GM21447 (cell line): ENCODE measurements around the gene IQSEC2.
A peak's percentile ranks its signal among the peaks of the same experiment; 100 is the strongest.

ENCODE experiments used
- ATAC-seq: cut with Tn5 transposase; IDR thresholded peaks from one replicate; pipeline ENCODE4 v1.9.1; 2021; ENCODE audit not compliant: unreplicated experiment

Gene IQSEC2

GRCh38 chrX:53246231-53246630 is 35.2 kb downstream of the IQSEC2 start:
- no peak for ATAC-seq

- ATAC-seq = no peak
Observed at GRCh38 chrX:53244610-53245009, 36.8 kb downstream of the IQSEC2 start.

- ATAC-seq = no peak
Observed at GRCh38 chrX:53242310-53242709, 39.1 kb downstream of the IQSEC2 start.

GRCh38 chrX:53241558-53241957 is 39.8 kb downstream of the IQSEC2 start:
- ATAC-seq = no peak

- ATAC-seq = no peak
Observed at GRCh38 chrX:53239474-53239873, 41.9 kb downstream of the IQSEC2 start.

GRCh38 chrX:53237056-53237455 is 44.3 kb downstream of the IQSEC2 start:
- no peak for ATAC-seq

- no peak for ATAC-seq
Observed at GRCh38 chrX:53236025-53236679, 45.2 kb downstream of the IQSEC2 start.

- no peak for ATAC-seq
Observed at GRCh38 chrX:53235566-53235965, 45.8 kb downstream of the IQSEC2 start.

- no peak for ATAC-seq
Observed at GRCh38 chrX:53234484-53234883, 46.9 kb downstream of the IQSEC2 start.

GRCh38 chrX:53233536-53233935 is 47.8 kb downstream of the IQSEC2 start:
- no peak for ATAC-seq

GRCh38 chrX:53230116-53230515 is 51.3 kb downstream of the IQSEC2 start:
- ATAC-seq = no peak

GRCh38 chrX:53227224-53227765 is 54.1 kb downstream of the IQSEC2 start:
- no peak for ATAC-seq

GRCh38 chrX:53224860-53225797 is 56.3 kb downstream of the IQSEC2 start, which contains the start of gene KDM5C:
Gene KDM5C (minus strand): TSS chrX:53225207. CDS start chrX:53224889, 318 bp downstream.
- ATAC-seq = peak; percentile 83

GRCh38 chrX:53223955-53224859 is 57.2 kb downstream of the IQSEC2 start:
- no peak for ATAC-seq

GRCh38 chrX:53223068-53223693 is 58.2 kb downstream of the IQSEC2 start:
- ATAC-seq = no peak
